Stomach (tissue), 19 donors: Measurements from ENCODE around the gene NDUFS4. TPM values are rescaled to one million over a fixed set of nuclear protein-coding genes. Genes with fewer than 3 reads are reported as not detected.

Source experiments
- DNase-seq, 2 donors: peaks; one replicate each; pipeline versions ENCODE4 v3.0.0 to v3.0.0-alpha.2; 2013 to 2019
- H3K27ac ChIP-seq, 5 donors: fragments of 200-600 bp in 4 of 5; sonication (generic) in 4 of 5; one replicate each; pipeline ENCODE4 v1.5.1; 2013 to 2019; ENCODE audit warnings: mild to moderate bottlenecking in 1 of 5, moderate library complexity in 1 of 5
- H3K27me3 ChIP-seq, 3 donors: fragments of 200-600 bp; sonication (generic); one replicate each; pipeline ENCODE4 v1.5.1; 2017 to 2019; ENCODE audit warnings: mixed run types in 1 of 3
- H3K36me3 ChIP-seq, 4 donors: fragments of 200-600 bp; sonication (generic); 1 replicate in 3 of 4; 2 replicates in 1 of 4; pipeline ENCODE4 v1.5.1; 2016 to 2019
- H3K4me1 ChIP-seq, 4 donors: fragments of 200-600 bp; sonication (generic); one replicate each; pipeline ENCODE4 v1.5.1; 2016 to 2019
- H3K4me3 ChIP-seq, 4 donors: fragments of 200-600 bp; sonication (generic) in 3 of 4; one replicate each; pipeline ENCODE4 v1.5.1; 2016 to 2019; ENCODE audit warnings: mild to moderate bottlenecking in 1 of 4
- H3K9me3 ChIP-seq, 4 donors: fragments of 200-600 bp; sonication (generic); one replicate each; pipeline ENCODE4 v1.5.1; 2016 to 2019
- CTCF ChIP-seq, 7 experiments: fragments of 450-650 bp in 4 of 7; fragments of 200-600 bp in 3 of 7; sonication (generic) in 3 of 7; IDR thresholded peaks; one replicate each; pipeline ENCODE4 v1.5.1; 2016 to 2019; ENCODE audit warnings: antibody characterized with exemption in 7 of 7, control low read depth in 2 of 7, mild to moderate bottlenecking in 1 of 7
- EP300 ChIP-seq: sonication (generic); formaldehyde crosslinking; IDR thresholded peaks from one replicate; pipeline ENCODE4 v1.6.1; 2017; ENCODE audit warnings: antibody characterized with exemption
- POLR2A ChIP-seq, 4 donors: fragments of 450-650 bp; IDR thresholded peaks; one replicate each; pipeline ENCODE4 v1.6.1; 2016; ENCODE audit warnings: antibody characterized with exemption in 4 of 4, control low read depth in 2 of 4, mild to moderate bottlenecking in 1 of 4, moderate library complexity in 1 of 4
- POLR2AphosphoS5 ChIP-seq, 3 donors: sonication (generic); formaldehyde crosslinking; IDR thresholded peaks; one replicate each; pipeline ENCODE4 v1.6.1; 2016; ENCODE audit warnings: antibody characterized with exemption in 3 of 3
- WGBS, 5 donors: extraction: QIAGEN DNeasy Blood & Tissue Kit in 3 of 5; methylation state at CpG; one replicate each; pipeline versions ENCODE4 v1.1.5 to v1.1.7; 2013 to 2018; 5-methylcytosine and 5-hydroxymethylcytosine counted together
- intact Hi-C: fragments of 100-400 bp; cut with DNase I; formaldehyde crosslinking; loops from one replicate; pipeline ENCODE4 v1.15.1; 2023; ENCODE audit warnings: low total_unique reads
- long read RNA-seq, 10 donors: transcript quantifications; one replicate each; lab custom pipeline, GENCODE V29; 2026
- polyA plus RNA-seq, 3 donors: library from polyadenylated mRNA; stranded (reverse); fragments of 200-250 nt; gene quantifications; one replicate each; pipeline ENCODE4 v1.2.3, GENCODE V29; 2013
- total RNA-seq, 5 donors: library from RNA; depleted of rRNA; stranded (reverse); fragments of >200 nt; gene quantifications; one replicate each; pipeline versions ENCODE4 v1.1.0 to v1.2.3, GENCODE V29; 2014 to 2016
- donor health status: healthy with polysubstance abuse.
- donor health status: Bipolar disorder and iron deficiency.
- donor health status: healthy.

Gene NDUFS4
- 10 to 100 TPM in 4 of 5 donors, 1 to 10 TPM in 1; 8.7 to 94.6 (median 69.0) TPM for total RNA-seq
- 100 to 1,000 TPM in 1 of 3 donors, 10 to 100 TPM in 2; 96.1 to 103 (median 99.3) TPM for polyA plus RNA-seq
- long read RNA-seq, donor 1, transcript NDUFS4-201 (5 exons, 675 nt): major isoform, 35 of 36 reads
- long read RNA-seq, donor 1, partial matches to known transcripts: 0 of 36 reads
- long read RNA-seq, donor 1, other reads (novel, unspliced or antisense): 0 of 36 reads
- long read RNA-seq, donor 2, transcript NDUFS4-201 (5 exons, 675 nt): major isoform, 40 of 41 reads
- long read RNA-seq, donor 2, partial matches to known transcripts: 0 of 41 reads
- long read RNA-seq, donor 2, other reads (novel, unspliced or antisense): 0 of 41 reads
- long read RNA-seq, donor 3, transcript NDUFS4-201 (5 exons, 675 nt): major isoform, 37 of 41 reads
- long read RNA-seq, donor 3, partial matches to known transcripts: 0 of 41 reads
- long read RNA-seq, donor 3, other reads (novel, unspliced or antisense): 0 of 41 reads
- long read RNA-seq, donor 4, transcript NDUFS4-201 (5 exons, 675 nt): major isoform, 8 of 8 reads
- long read RNA-seq, donor 4, partial matches to known transcripts: 0 of 8 reads
- long read RNA-seq, donor 4, other reads (novel, unspliced or antisense): 0 of 8 reads
- long read RNA-seq, donor 5, transcript NDUFS4-201 (5 exons, 675 nt): major isoform, 70 of 72 reads
- long read RNA-seq, donor 5, partial matches to known transcripts: 0 of 72 reads
- long read RNA-seq, donor 5, other reads (novel, unspliced or antisense): 0 of 72 reads
- long read RNA-seq, donor 6, transcript NDUFS4-201 (5 exons, 675 nt): major isoform, 129 of 157 reads
- long read RNA-seq, donor 6, partial matches to known transcripts: 22 of 157 reads
- long read RNA-seq, donor 6, other reads (novel, unspliced or antisense): 0 of 157 reads
- long read RNA-seq, donor 7, transcript NDUFS4-201 (5 exons, 675 nt): major isoform, 68 of 86 reads
- long read RNA-seq, donor 7, partial matches to known transcripts: 16 of 86 reads
- long read RNA-seq, donor 7, other reads (novel, unspliced or antisense): 0 of 86 reads
- long read RNA-seq, donor 8, transcript NDUFS4-201 (5 exons, 675 nt): major isoform, 72 of 80 reads
- long read RNA-seq, donor 8, partial matches to known transcripts: 5 of 80 reads
- long read RNA-seq, donor 8, other reads (novel, unspliced or antisense): 0 of 80 reads
- long read RNA-seq, donor 9, transcript NDUFS4-201 (5 exons, 675 nt): major isoform, 88 of 95 reads
- long read RNA-seq, donor 9, partial matches to known transcripts: 6 of 95 reads
- long read RNA-seq, donor 9, other reads (novel, unspliced or antisense): 0 of 95 reads
- long read RNA-seq, donor 10, transcript NDUFS4-201 (5 exons, 675 nt): major isoform, 26 of 27 reads
- long read RNA-seq, donor 10, partial matches to known transcripts: 0 of 27 reads
- long read RNA-seq, donor 10, other reads (novel, unspliced or antisense): 0 of 27 reads

- H3K4me3 ChIP-seq: peak within 1 kb of the TSS; percentile 64 to 86 (median 80)
- intact Hi-C loops: no loop called here
Observed at GRCh38 chr5:53560506-53561191, at the start of gene NDUFS4. Gene NDUFS4, plus strand, starts transcription at chr5:53560639. Its CDS starts 24 bp downstream, at chr5:53560663.

GRCh38 chr5:53512539-53512938, 47.9 kb upstream of the NDUFS4 start:
- peaks cover 0 to 21% (median 16%) of the 10 kb centered on the region in 4 donors for H3K9me3 ChIP-seq
- intact Hi-C loops: no loop called here
- no peaks in the 10 kb centered on the region for H3K4me1 ChIP-seq
- no peak for DNase-seq
- no peak for TF ChIP-seq EP300
- no peak for TF ChIP-seq CTCF (IDR thresholded peaks at IDR 0.05)
- TF ChIP-seq POLR2A (IDR thresholded peaks at IDR 0.05): no peak
- TF ChIP-seq POLR2AphosphoS5 (IDR thresholded peaks at IDR 0.05): no peak
- H3K36me3 ChIP-seq: no peaks in the 10 kb centered on the region
- no peak overlapping the region for H3K4me3 ChIP-seq
- no peak overlapping the region for H3K27ac ChIP-seq
- no peaks in the 10 kb centered on the region for H3K27me3 ChIP-seq

More at GRCh38 chr5:53560506-53561191, at the start of gene NDUFS4:
- TF ChIP-seq POLR2AphosphoS5 (IDR thresholded peaks at IDR 0.05): peak; percentile 85 to 98 (median 89)
- TF ChIP-seq EP300: no peak
- Histone ChIP-seq H3K27ac (peak within 1 kb of the TSS; percentile 72 to 91 (median 87)), H3K27me3 (peaks cover 0 to 5% (median 0%) of the 10 kb centered on the region in 3 donors), H3K4me1 (peaks cover 10 to 48% (median 28%) of the 10 kb centered on the region in 4 donors), H3K9me3 (no peaks in the 10 kb centered on the region), H3K36me3 (no peaks in the 10 kb centered on the region)
- DNase-seq: peak; percentile 86 to 96
- WGBS, 5 donors: 0 to 1% (median 0%) methylated on average over 28 to 30 of the region's 30 CpGs

- Histone ChIP-seq H3K27ac (no peak overlapping the region), H3K9me3 (peaks cover 0 to 6% (median 0%) of the 10 kb centered on the region in 4 donors), H3K27me3 (no peaks in the 10 kb centered on the region), H3K36me3 (no peaks in the 10 kb centered on the region), H3K4me3 (no peak overlapping the region), H3K4me1 (no peaks in the 10 kb centered on the region)
- intact Hi-C loops: no loop called here
- 60 to 74% (median 64%) methylated on average over 6 of the region's 6 CpGs for WGBS, 5 donors
- TF ChIP-seq EP300 (no peak), POLR2A (IDR thresholded peaks at IDR 0.05) (no peak), POLR2AphosphoS5 (IDR thresholded peaks at IDR 0.05) (no peak), CTCF (IDR thresholded peaks at IDR 0.05) (no peak)
- DNase-seq: no peak
Observed at GRCh38 chr5:53515988-53516387, 44.5 kb upstream of the NDUFS4 start.

- no peak overlapping the region for H3K4me3 ChIP-seq
Observed at GRCh38 chr5:53520813-53521212, 39.6 kb upstream of the NDUFS4 start.

More at GRCh38 chr5:53520813-53521212, 39.6 kb upstream of the NDUFS4 start:
- Histone ChIP-seq H3K27me3 (no peaks in the 10 kb centered on the region), H3K36me3 (no peaks in the 10 kb centered on the region), H3K4me1 (no peaks in the 10 kb centered on the region), H3K27ac (no peak overlapping the region), H3K9me3 (peaks cover 0 to 13% (median 2%) of the 10 kb centered on the region in 4 donors)
- TF ChIP-seq CTCF (IDR thresholded peaks at IDR 0.05): no peak
- no peak for TF ChIP-seq POLR2AphosphoS5 (IDR thresholded peaks at IDR 0.05)
- TF ChIP-seq EP300: no peak
- TF ChIP-seq POLR2A (IDR thresholded peaks at IDR 0.05): no peak
- intact Hi-C loops: no loop called here
- DNase-seq: no peak
